PC-9 (cell line): ENCODE data around the gene NAXD. TPM values are rescaled to one million over a fixed set of nuclear protein-coding genes. Genes with fewer than 3 reads are reported as not detected.

Experiments
- BruUV-seq: library from RNA; stranded (reverse); fragments of 400-500 nt; replicated peaks from 2 replicates; lab custom pipeline; 2021; lab: Mats Ljungman, UMichigan
- CTCF ChIA-PET: fragments of 300-600 bp; sonication (Branson Sonifier 250); formaldehyde crosslinking; loops from one replicate; lab custom pipeline; 2022; ENCODE audit warnings: antibody characterized with exemption; lab: Charles Lee
- POLR2A ChIA-PET: fragments of 300-600 bp; sonication (Branson Sonifier 250); formaldehyde crosslinking; loops from one replicate; lab custom pipeline; 2022; ENCODE audit warnings: antibody characterized with exemption; ENCODE audit not compliant: unreplicated experiment; lab: Charles Lee
- DNase-seq, 2 experiments: peaks; one replicate each; pipeline versions ENCODE4 v3.0.0 to v3.0.0-alpha.2; 2015 to 2022; ENCODE audit warnings: mixed read lengths in 1 of 2
- H2AFZ ChIP-seq: fragments of 200-600 bp; sonication (generic); 2 replicates; pipeline ENCODE4 v1.8.1; 2017; ENCODE audit warnings: antibody characterized with exemption
- H3F3A ChIP-seq: fragments of 200-600 bp; sonication (generic); 2 replicates; pipeline ENCODE4 v1.8.1; 2017; ENCODE audit warnings: antibody characterized with exemption, mild to moderate bottlenecking, low read depth; ENCODE audit not compliant: insufficient read depth
- H3K27ac ChIP-seq: fragments of 200-600 bp; sonication (generic); 2 replicates; pipeline ENCODE4 v1.6.1; 2016; ENCODE audit warnings: mixed run types
- H3K27me3 ChIP-seq: fragments of 200-600 bp; sonication (generic); 2 replicates; pipeline ENCODE4 v1.6.1; 2016; ENCODE audit warnings: low read depth, mixed run types; ENCODE audit not compliant: insufficient read depth
- H3K36me3 ChIP-seq: fragments of 200-600 bp; sonication (generic); 2 replicates; pipeline ENCODE4 v1.6.1; 2016; ENCODE audit warnings: low read depth, mixed run types
- H3K4me1 ChIP-seq: fragments of 200-600 bp; sonication (generic); replicated peaks from 2 replicates; pipeline ENCODE4 v1.6.1; 2016; ENCODE audit warnings: mixed run types; ENCODE audit not compliant: insufficient read depth
- H3K4me2 ChIP-seq: fragments of 200-600 bp; sonication (generic); 2 replicates; pipeline ENCODE4 v1.6.1; 2017; ENCODE audit warnings: mixed run types
- H3K4me3 ChIP-seq: fragments of 200-600 bp; sonication (generic); 2 replicates; pipeline ENCODE4 v1.6.1; 2016; ENCODE audit warnings: mixed run types
- H3K79me2 ChIP-seq: fragments of 200-600 bp; sonication (generic); 2 replicates; pipeline ENCODE4 v1.6.1; 2017; ENCODE audit warnings: low read depth, mixed run types
- H3K9me2 ChIP-seq: fragments of 200-600 bp; sonication (generic); 2 replicates; pipeline ENCODE4 v1.8.1; 2017; ENCODE audit warnings: mild to moderate bottlenecking; ENCODE audit not compliant: insufficient read depth
- H3K9me3 ChIP-seq: fragments of 200-600 bp; sonication (generic); 2 replicates; pipeline ENCODE4 v1.8.1; 2016; ENCODE audit warnings: low read depth; ENCODE audit not compliant: insufficient read depth
- H4K20me1 ChIP-seq: fragments of 200-600 bp; sonication (generic); 2 replicates; pipeline ENCODE4 v1.8.1; 2017; ENCODE audit not compliant: insufficient read depth
- EZH2 ChIP-seq: fragments of 200-600 bp; sonication (generic); IDR thresholded peaks from 2 replicates; pipeline ENCODE4 v1.8.0; 2017; ENCODE audit warnings: antibody characterized with exemption, low read depth
- intact Hi-C: fragments of 100-400 bp; cut with micrococcal nuclease; formaldehyde crosslinking; loops from one replicate; pipeline ENCODE4 v1.10.0; 2022; ENCODE audit not compliant: unreplicated experiment
- total RNA-seq: library from RNA; stranded (reverse); gene quantifications from 2 replicates; pipeline ENCODE4 v1.2.3, GENCODE V29; 2021
- TF ChIP-seq, protein P1 (sequence below): fragments of 200-600 bp; sonication (generic); conservative IDR thresholded peaks from 2 replicates; pipeline ENCODE4 v1.6.1; 2017; ENCODE audit warnings: mixed run types, antibody characterized with exemption, mild to moderate bottlenecking, moderate library complexity

Gene NAXD
- total RNA-seq, 1 experiment from 2014 or later = 30.2 TPM

GRCh38 chr13:110593430-110594130 lies 21.8 kb upstream of the NAXD start:
- DNase-seq = peak in 1 of 2 experiments; percentile 59
- peaks cover 13% of the 10 kb centered on the region for H3F3A ChIP-seq
- no peaks in the 10 kb centered on the region for H4K20me1 ChIP-seq
- H2AFZ ChIP-seq = no peak overlapping the region
- H3K36me3 ChIP-seq = no peaks in the 10 kb centered on the region
- H3K9me3 ChIP-seq = no peaks in the 10 kb centered on the region
- intact Hi-C loops = loop anchor here (1.0 to 10.0 kb wide), 4 partner anchors 121 to 459 kb away; partner anchors contain the start of gene ING1
- H3K79me2 ChIP-seq = no peaks in the 10 kb centered on the region
- no TSS peak for BruUV-seq
- TF ChIP-seq EZH2 = no peak
- TF ChIP-seq, protein P1, sequence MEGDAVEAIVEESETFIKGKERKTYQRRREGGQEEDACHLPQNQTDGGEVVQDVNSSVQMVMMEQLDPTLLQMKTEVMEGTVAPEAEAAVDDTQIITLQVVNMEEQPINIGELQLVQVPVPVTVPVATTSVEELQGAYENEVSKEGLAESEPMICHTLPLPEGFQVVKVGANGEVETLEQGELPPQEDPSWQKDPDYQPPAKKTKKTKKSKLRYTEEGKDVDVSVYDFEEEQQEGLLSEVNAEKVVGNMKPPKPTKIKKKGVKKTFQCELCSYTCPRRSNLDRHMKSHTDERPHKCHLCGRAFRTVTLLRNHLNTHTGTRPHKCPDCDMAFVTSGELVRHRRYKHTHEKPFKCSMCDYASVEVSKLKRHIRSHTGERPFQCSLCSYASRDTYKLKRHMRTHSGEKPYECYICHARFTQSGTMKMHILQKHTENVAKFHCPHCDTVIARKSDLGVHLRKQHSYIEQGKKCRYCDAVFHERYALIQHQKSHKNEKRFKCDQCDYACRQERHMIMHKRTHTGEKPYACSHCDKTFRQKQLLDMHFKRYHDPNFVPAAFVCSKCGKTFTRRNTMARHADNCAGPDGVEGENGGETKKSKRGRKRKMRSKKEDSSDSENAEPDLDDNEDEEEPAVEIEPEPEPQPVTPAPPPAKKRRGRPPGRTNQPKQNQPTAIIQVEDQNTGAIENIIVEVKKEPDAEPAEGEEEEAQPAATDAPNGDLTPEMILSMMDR = peak; percentile 78
- ChIA-PET POLR2A (interaction anchor here (0.5 to 0.7 kb wide), 4 partner anchors 23 to 414 kb away, joined by 3 to 5 read pairs (median 4); no protein-coding TSS in a partner anchor), CTCF (interaction anchor here (0.6 to 1.2 kb wide), 3 partner anchors 87 to 138 kb away, joined by 3 to 4 read pairs (median 4); no protein-coding TSS in a partner anchor)
- H3K27ac ChIP-seq = no peak overlapping the region
- no peak overlapping the region for H3K4me3 ChIP-seq
- H3K9me2 ChIP-seq = no peaks in the 10 kb centered on the region
- peaks cover 33% of the 10 kb centered on the region for H3K4me1 ChIP-seq
- H3K27me3 ChIP-seq = no peaks in the 10 kb centered on the region
- H3K4me2 ChIP-seq = no peak overlapping the region

- no TSS peak for BruUV-seq
- Histone ChIP-seq H3K9me3 (no peaks in the 10 kb centered on the region), H3K9me2 (no peaks in the 10 kb centered on the region), H3K79me2 (no peaks in the 10 kb centered on the region), H3K4me1 (peaks cover 26% of the 10 kb centered on the region), H4K20me1 (no peaks in the 10 kb centered on the region), H3K27me3 (no peaks in the 10 kb centered on the region), H2AFZ (no peak overlapping the region; the same call in 1 of the 2 replicates), H3F3A (no peaks in the 10 kb centered on the region), H3K27ac (peak overlapping the region; percentile 16; the same call in 1 of the 2 replicates), H3K4me3 (no peak overlapping the region), H3K36me3 (no peaks in the 10 kb centered on the region), H3K4me2 (peak overlapping the region; percentile 12; the same call in 1 of the 2 replicates)
- intact Hi-C loops = loop anchor here (10.0 kb wide), 2 partner anchors 118 to 372 kb away; partner anchors contain the start of gene ING1
- TF ChIP-seq EZH2 = no peak
- TF ChIP-seq, protein P1 = no peak
- POLR2A ChIA-PET = no interaction called here
- CTCF ChIA-PET = no interaction called here
- peak in 1 of 2 experiments; percentile 62 for DNase-seq
These were observed 18.2 kb upstream of the NAXD start for GRCh38 chr13:110597041-110597689.

DNA sequence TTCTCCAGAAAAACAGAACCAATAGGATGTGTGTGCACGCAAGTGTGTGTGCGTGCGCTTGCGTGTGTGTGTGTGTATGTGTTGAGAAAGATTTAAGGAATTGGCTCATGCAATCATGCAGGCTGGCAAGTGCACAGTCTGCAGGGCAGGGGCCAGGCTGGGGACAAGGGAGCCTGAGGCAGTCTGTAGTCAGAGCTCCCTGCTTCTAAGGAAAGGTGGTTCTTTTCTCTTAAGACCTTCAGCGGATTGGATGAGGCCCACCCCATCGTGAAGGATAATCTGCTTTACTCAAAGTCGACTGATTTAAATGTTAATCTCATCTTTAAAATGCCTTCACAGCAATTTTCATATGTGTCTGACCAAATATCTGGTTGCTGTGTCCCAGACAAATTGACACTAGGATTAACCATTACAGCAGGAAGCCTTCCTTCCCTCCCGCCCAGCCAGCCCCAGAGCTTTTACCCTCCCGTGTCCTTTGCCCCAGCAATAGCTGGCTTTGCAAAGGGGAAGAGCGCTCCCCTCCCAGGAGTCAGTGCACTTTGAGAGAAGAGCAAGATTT lies 15.0 kb upstream of the NAXD start:
- intact Hi-C loops = no loop called here
- Histone ChIP-seq H3F3A (no peaks in the 10 kb centered on the region), H2AFZ (no peak overlapping the region), H3K4me1 (peaks cover 26% of the 10 kb centered on the region), H3K36me3 (no peaks in the 10 kb centered on the region), H3K9me3 (no peaks in the 10 kb centered on the region), H4K20me1 (no peaks in the 10 kb centered on the region), H3K4me3 (no peak overlapping the region), H3K79me2 (no peaks in the 10 kb centered on the region), H3K27ac (no peak overlapping the region), H3K27me3 (no peaks in the 10 kb centered on the region), H3K9me2 (no peaks in the 10 kb centered on the region), H3K4me2 (peak overlapping the region; percentile 16)
- ChIA-PET POLR2A (no interaction called here), CTCF (no interaction called here)
- no TSS peak for BruUV-seq
- TF ChIP-seq, protein P1 = no peak
- TF ChIP-seq EZH2 = no peak
- no peak for DNase-seq
